NCI-H2029 treated with DMSO at 0.1 percent for 48 hours (cell line): ENCODE results near the gene KLHL29.

Experiments used
- DNase-seq: peaks from one replicate; lab custom pipeline; 2025; lab: John Stamatoyannopoulos, UW

KLHL29 gene

GRCh38 chr2:23513872-23514793, 129.2 kb downstream of the KLHL29 start:
- DNase-seq: no peak

DNA sequence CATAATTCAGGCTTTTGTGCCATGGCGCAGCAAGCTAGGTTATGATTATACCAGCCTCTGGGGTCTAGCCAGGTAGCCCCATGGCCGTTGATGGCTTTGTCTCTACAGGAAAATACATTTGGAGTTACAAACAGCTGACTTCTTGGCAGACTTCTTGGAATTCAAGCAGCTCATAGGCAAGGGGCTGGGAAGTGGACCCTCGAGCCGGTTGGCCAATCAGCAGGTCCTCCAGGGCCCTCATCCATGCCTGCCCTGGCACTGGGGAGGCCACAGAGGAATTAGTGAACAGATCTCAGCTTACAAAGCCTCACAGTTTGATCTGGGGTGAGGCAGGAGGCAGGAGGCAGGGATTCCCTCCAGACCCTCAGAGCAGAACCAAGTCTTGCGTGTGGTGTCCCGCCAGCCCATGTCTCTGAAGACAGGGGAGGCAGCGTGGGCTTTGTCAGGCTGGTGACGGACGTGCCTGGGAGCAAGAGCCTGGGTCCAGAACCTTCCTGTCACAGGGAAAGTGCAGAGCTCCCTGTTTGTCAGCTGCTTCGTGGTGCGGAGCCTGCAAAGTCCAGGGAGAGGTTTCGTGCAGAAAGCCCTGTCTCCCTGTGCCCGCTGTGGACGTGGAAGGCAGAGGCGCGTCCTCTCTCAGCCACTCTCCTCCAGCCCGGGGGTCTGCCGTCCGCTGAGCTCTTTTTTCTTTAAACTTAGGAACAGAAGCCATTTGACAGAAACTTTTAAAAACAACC, 131.7 kb downstream of the KLHL29 start:
- DNase-seq: no peak

DNA sequence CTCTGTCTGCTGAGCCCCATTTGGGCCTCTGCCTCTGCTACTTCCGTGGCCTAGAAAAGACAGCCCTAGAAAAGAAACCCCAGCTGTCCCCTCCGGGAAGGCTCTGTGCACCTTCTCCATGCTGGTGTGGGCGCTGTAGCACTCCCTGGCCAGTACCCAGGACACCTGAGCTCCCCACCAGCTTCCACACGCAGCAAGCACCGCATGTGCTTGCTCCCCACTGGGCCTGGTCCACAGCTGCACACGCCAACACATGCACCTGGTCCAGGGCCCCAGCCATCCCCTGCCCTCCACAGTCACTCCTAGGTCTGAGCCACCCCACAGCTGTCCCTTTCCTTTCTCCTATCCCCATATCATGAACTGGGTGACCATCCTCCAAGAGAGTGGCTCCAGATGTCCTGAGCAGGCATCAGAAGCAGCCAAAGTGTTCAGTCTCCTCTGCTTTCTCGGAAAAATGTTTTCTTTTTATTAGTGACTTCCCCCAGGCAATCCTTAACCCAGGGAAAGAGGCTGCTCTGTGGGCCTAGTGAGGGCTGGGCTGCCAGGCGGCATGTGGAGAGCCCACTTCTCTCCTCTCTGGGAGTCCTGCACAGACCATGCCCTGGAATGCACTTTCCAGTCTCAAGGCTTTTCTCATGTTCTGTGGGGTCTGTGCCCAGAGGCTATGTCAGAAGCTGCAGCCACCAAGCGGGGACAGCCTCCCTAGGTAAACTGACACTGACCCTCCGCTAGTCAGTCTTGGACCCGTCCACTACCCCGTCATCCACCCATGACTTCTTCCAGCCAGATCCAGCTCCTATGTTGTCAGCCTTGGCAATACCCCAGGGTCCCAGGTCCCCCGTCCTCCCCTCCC, 133.7 kb downstream of the KLHL29 start:
- no peak for DNase-seq

DNA sequence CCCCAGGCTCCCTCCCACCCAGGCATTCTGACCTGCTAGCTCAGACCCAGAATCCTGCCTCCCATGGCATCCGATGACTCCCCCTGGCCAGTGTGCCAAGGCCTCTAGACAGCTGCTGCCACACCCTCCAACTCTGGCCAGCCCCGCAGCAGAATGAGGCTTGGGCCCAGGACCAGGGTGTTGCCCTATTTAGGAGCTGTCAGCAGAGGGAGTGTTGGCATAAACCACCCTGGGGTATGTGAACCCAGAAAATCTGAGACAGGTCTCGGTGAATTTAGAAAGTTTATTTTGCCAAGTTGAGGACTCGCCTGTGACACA, 134.3 kb downstream of the KLHL29 start:
- DNase-seq: no peak

DNA sequence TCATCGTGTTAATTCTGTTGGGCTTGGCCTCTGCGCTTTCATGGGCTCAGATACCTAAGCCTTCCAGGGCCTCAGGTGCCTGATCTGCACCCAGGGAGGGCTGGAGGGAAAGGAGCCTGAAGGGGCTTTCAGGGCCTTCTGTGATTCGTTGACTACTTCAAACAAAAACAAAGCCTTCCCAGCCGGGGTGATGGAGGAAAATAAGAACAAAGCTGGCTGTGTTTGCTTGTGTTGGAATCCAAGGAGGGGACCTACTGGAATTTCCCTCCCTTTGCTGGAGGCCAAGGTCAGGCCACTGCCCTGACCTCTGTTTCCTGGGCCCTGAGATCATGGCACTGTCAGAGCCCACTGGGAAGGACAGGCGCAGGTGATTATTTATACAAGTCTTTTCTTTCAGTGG, 135.3 kb downstream of the KLHL29 start:
- DNase-seq: no peak

DNA sequence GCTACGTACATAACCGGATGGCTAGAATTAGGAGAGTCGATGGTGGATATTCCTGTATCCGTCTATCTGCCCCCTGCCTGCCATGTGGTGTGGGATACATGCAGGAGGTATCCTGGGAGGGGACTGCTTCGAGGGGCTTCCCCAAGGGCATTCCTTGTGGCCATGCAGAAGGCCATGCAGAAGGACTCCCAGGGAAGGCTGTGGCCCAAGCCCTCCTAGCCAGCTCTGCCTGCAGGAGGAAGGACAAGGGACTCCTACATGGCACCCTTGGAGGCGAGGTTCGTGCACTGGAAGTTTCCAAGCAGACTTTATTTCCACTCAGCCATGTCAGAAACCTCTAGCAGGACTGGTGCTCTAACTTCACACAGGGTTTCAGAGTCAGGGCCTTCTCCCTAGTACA, 136.1 kb downstream of the KLHL29 start:
- DNase-seq: no peak

DNA sequence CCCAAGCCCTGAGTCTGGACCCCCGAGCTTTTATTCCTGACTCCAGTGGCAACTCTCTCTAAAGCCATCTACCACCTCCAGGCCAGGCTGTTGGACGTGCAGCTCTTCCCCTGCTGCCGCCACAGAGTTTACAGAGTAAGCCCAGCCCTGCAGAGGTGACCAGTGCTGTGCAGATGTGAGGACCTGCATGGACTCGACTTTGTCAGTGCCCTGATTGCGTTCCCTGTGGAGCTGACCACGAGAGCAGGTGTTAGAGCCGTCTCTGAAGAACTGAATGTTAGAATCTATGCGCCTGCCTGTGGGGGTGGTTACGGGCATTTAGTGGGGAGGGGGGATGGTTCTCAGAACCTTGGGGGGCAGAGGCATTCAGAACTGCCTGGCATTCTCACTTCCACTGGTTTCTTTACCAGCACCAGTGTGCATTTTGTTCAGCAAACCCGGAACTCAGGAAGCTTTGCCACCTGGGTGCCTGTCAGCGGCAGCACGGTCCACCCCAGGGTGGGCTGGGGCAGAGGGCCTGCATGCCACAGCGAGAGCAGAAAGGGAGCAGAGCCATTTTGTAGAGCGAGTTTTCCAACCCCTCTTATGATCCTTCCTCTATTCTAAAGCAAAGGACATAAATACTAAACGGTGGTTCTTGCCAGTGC, 137.9 kb downstream of the KLHL29 start:
- no peak for DNase-seq

DNA sequence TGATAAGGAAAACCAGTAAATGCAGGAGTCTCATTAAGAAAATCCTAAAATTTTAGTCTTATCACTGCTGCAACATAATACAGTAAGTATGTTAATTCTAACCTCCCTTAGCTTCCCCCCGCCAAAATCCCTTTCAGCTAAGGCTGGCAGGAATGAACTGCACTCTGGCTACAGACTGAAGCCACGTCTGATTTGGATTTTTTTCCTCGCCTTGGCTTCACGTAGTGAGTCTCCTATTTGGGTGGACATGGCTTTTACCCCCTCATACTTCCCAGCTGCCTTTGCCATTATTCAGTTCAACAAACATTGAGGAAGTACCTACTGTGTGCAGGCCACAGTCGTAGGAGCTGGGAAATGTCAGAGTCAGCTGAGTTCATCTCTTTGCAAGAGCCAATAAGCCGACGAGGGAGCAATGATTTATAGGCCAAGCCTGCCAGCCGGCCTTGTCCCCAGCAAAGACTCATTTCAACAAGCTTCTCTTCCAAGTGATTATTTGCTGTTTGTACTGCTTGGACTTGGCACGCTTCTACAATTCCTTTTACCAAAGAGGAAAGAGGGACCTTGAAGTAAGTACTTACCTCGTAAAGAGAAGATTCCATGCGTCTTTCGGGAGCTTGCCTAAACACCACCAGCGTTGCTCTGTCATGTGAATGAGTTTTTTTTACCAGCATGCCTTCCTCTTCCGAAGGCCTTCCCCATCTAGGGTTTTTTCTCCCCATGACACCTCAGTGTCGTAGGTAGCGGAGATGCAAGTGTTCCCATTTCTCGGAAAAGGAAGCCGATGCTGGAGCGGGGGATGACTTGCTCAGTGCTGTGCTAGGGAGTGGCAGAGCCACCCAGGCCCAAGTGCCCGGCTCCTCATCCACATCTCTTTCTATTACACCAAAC, 138.6 kb downstream of the KLHL29 start:
- DNase-seq: no peak

- peak; percentile 22 for DNase-seq
These were observed 139.3 kb downstream of the KLHL29 start for GRCh38 chr2:23524261-23524706.

DNA sequence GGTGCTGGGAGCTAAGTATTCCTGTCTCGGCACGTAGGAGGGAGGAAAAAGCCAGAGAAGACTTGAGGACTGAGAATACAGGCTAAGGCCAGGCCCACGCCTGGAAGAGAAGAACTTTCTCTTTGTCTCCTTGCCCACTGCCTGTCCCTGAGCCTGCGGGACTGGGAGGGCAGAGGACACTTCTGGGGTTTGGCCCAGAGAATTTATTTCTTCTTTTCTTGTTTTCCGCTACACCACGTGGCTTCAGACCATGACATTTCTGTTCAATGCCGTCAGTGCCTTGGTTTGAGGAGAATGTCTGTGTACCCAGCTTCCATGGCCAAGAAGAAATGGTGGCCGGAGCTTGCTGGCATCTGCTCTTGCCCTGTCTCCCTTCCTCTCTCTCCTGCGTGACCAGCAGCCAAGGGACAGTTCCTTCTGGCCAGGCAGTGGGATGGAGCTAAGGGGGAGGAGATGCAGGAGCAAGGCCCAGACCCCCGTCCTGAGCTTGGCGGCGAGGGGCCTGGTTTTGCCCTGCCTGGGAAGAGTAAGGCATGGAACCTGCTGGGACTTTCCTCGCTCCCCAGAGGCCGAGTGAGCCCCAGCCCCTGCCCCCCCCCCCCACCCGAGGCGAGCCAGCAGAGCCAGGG, 140.3 kb downstream of the KLHL29 start:
- DNase-seq: no peak

GRCh38 chr2:23526114-23526513, 141.1 kb downstream of the KLHL29 start:
- DNase-seq: no peak

DNA sequence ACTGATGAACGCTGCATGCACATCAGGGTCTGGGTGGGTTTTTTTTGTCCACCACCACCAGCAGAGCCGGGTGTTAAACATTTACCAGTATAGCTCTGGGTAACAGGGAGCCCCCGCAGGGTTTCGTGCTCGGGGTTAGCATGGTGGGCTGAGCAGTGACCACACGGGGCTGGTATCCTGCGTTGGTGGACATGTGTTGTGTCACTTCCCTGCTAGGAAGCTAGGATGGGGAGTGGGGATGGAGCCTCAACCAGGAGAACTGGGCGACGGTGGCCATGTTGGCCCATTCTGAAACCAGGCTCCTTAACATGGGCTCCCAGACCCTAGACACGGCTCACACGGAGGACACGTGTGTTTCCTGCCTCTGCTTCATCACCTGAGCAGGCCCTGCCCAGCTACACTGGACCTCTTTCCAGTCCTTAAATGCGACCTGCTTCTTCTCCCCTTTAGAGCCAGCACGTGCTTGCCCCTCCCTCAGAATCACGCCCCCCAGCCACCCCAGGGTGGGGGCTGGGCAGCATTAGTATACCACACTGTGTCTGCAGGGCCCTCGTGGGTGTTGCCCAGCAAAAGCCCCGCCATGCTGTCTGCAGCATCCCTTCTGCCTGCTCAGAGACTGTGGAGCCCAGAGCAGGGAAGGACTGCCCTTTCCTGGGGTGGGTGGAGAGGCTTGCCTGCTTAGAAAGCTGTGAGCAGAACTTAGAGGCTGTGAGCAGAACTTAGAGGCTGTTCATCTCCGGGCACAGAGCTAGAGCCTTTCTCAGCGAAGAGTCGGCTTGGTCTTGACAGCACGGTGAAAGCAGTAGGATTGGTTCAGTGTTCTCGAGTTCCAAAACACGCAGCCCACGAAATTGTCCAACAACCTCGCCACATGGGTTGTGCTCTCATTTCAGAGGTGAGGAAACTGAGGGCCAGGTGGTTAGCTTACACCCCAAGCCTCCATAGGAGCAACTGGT, 142.1 kb downstream of the KLHL29 start:
- no peak for DNase-seq

DNA sequence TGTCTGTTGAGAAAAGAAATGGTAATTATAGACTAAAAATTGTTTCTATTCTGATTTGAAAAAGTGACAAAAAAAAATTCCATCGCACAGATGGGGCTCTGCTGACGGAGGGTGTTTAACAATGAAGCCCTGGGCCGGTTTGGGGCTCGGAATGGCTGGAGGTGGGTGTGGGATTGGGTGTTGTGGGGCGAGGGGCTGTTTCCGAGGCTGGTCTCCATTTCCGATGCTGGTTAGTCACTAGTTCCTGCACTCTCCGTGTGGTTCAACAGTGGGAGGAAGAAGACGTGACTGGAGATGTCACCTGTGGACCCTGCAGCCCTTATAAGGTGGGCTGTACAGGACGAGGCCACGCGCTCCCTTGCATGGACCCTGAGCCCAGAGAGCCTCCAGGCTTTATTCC, 143.2 kb downstream of the KLHL29 start:
- no peak for DNase-seq

GRCh38 chr2:23528690-23529089, 143.7 kb downstream of the KLHL29 start:
- DNase-seq: no peak

DNA sequence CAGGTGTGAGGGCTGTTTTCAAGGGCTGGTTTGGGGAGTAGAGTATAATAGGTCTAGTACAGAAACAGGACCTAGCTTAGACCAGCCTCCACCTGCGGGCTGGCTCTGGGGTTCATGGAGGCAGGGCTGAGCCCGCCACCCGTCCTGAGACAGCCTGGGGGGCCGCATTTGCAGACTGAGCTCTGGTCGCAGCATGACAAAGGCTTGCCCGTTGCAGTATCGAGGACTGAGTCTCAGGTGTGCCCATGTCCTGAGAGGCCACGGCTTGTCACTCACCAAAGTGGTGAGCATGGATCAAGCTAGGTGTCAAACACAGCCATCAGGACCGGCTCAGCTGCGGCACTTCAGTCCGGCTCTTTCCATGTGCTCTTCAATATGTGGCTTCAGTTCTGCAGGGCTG, 144.7 kb downstream of the KLHL29 start:
- DNase-seq: no peak

DNA sequence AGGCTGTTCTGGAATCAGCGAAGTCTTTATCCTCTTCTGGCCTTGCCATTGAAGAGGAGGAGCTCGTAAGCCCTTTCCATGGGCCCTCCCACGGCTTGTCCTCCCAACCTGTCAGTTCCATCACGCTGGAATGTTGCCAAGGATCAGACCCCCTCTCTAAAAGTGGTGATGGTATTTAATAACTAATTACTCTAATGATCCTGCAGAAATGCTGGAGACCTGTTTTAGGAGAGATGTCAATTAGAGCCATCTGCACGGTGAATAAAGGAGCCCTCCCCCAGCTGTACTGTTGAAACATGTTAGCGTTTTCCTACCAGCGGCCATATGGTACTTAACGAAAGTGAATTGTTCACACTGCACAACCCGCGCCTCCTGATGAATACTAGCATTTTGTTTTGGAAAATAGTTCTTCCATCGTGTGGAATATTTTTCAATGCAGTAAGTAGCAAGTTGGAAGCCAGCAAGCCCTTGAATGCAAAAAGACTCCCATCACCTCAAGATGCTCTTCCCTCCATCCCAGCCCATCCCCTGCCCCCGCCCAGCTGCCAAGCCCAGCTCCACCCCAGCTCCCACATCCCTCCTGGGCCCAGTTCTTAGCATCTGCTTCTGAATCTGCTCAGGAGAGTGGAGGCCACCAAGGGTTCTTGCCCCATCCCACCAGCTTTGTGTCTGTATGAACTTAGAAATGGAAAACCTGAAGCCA, 145.4 kb downstream of the KLHL29 start:
- DNase-seq: no peak

DNA sequence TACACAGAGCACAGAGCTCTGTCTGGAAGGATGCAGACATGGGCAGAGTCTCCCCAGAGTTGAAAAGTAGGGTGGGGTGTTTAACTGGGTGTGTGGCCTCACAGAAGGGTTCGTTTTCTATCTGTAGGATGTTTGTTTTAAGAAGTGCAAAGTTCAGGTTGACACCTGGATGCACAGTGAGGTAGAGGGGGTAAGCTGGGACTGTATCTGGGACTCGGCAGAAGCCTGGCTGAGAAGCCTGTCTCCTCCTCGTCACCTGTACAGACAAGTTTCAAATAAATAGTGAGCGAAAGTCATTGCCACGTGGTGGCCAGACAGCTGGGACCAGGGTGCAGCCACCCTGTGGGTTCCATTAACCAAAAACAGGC, 145.9 kb downstream of the KLHL29 start:
- no peak for DNase-seq

GRCh38 chr2:23531280-23531679, 146.3 kb downstream of the KLHL29 start:
- DNase-seq: no peak

GRCh38 chr2:23531881-23532280, 146.9 kb downstream of the KLHL29 start:
- DNase-seq: no peak
